Activated CD4-positive, alpha-beta memory T cell treated with anti-CD3 and anti-CD28 coated beads, Interleukin-2, amount 10 ng/mL, durations not matched to agents 7 days and 5 days (primary cell): ENCODE measurements around the gene TMEM253. TPM values are rescaled to one million over a fixed set of nuclear protein-coding genes. Genes with fewer than 3 reads are reported as not detected.
A peak's percentile ranks its signal among the peaks of the same experiment; 100 is the strongest.

ENCODE experiments used
- CTCF ChIA-PET: fragments of 350-600 bp; sonication (Branson Sonifier 250); formaldehyde crosslinking; loops from one replicate; lab custom pipeline; 2021; ENCODE audit warnings: antibody characterized with exemption, inconsistent platforms; lab: Charles Lee
- POLR2A ChIA-PET: fragments of 350-600 bp; sonication (Branson Sonifier 250); formaldehyde crosslinking; loops from one replicate; lab custom pipeline; 2021; ENCODE audit warnings: antibody characterized with exemption; lab: Charles Lee
- DNase-seq: peaks from one replicate; pipeline ENCODE4 v3.0.0-alpha.2; 2020
- H3K27ac Mint-ChIP-seq: one replicate; pipeline ENCODE4 v1.8.0; 2021; ENCODE audit warnings: mild to moderate bottlenecking, mixed read lengths
- H3K27me3 Mint-ChIP-seq: one replicate; pipeline ENCODE4 v1.8.0; 2021; ENCODE audit warnings: mixed read lengths
- H3K36me3 Mint-ChIP-seq: one replicate; pipeline ENCODE4 v1.8.0; 2021; ENCODE audit warnings: low read depth, mixed read lengths
- H3K4me1 Mint-ChIP-seq: one replicate; pipeline ENCODE4 v1.8.0; 2021; ENCODE audit warnings: mixed read lengths
- H3K4me3 Mint-ChIP-seq: one replicate; pipeline ENCODE4 v1.8.0; 2021; ENCODE audit warnings: mild to moderate bottlenecking, mixed read lengths
- H3K9me3 Mint-ChIP-seq: one replicate; pipeline ENCODE4 v1.8.0; 2021; ENCODE audit warnings: mixed read lengths
- total RNA-seq, 2 experiments: library from RNA; stranded (reverse); gene quantifications; one replicate each; pipeline ENCODE4 v1.2.3, GENCODE V29; 2021

TMEM253 gene
- total RNA-seq, 2 experiments from 2014 or later, result not detected

- Mint-ChIP-seq H3K4me1 (peaks cover 25% of the 10 kb centered on the region), H3K27me3 (peaks cover 22% of the 10 kb centered on the region), H3K4me3 (no peak overlapping the region), H3K9me3 (no peaks in the 10 kb centered on the region), H3K27ac (no peak overlapping the region), H3K36me3 (no peaks in the 10 kb centered on the region)
- ChIA-PET POLR2A (interaction anchor here (0.9 to 2.5 kb wide), 2 partner anchors 8 to 25 kb away, joined by 4 to 15 read pairs; no protein-coding TSS in a partner anchor), CTCF (interaction anchor here (1.0 to 7.8 kb wide), 5 partner anchors 8 to 81 kb away, joined by 3 to 159 read pairs (median 5); partner anchors contain the start of gene TMEM253)
- no peak for DNase-seq
These were observed 5.2 kb upstream of the TMEM253 start for GRCh38 chr14:21095430-21096205.

DNA sequence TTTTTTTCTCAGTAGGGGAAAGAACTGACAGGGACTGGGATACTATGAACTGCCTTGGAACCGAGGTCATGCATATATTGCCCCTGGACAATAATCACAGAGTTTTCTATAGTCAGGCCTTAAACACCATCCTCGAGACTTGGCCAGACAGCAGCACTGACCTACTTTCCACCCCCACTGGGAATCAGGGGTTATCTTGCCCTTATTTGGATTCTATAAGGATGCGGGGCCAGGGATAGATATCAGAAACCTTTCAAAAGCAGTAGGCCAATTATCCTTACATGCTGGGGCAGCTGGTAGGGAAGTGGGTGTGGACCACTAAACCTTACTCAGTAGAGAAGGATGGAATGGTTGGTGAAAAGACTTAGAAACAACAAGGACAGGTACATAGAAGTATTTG lies 4.4 kb upstream of the TMEM253 start:
- DNase-seq, result no peak
- POLR2A ChIA-PET, result interaction anchor here (2.5 kb wide), 1 partner anchor 7 kb away, joined by 15 read pairs; no protein-coding TSS in a partner anchor
- Mint-ChIP-seq H3K9me3 (no peaks in the 10 kb centered on the region), H3K27ac (no peak overlapping the region), H3K27me3 (peaks cover 22% of the 10 kb centered on the region), H3K36me3 (no peaks in the 10 kb centered on the region), H3K4me1 (peaks cover 28% of the 10 kb centered on the region), H3K4me3 (no peak overlapping the region)
- CTCF ChIA-PET, result interaction anchor here (1.0 to 7.8 kb wide), 5 partner anchors 8 to 81 kb away, joined by 3 to 159 read pairs (median 5); partner anchors contain the start of gene TMEM253

- Mint-ChIP-seq H3K27ac (no peak overlapping the region), H3K9me3 (no peaks in the 10 kb centered on the region), H3K4me3 (peak overlapping the region; percentile 62), H3K4me1 (peaks cover 34% of the 10 kb centered on the region), H3K27me3 (peaks cover 22% of the 10 kb centered on the region), H3K36me3 (no peaks in the 10 kb centered on the region)
- DNase-seq, result no peak
- ChIA-PET POLR2A (no interaction called here), CTCF (interaction anchor here (5.9 to 7.8 kb wide), 2 partner anchors 7 to 82 kb away, joined by 79 to 159 read pairs; partner anchors contain the start of gene TMEM253)
These were observed 3.8 kb upstream of the TMEM253 start for GRCh38 chr14:21096978-21097635.

- DNase-seq, result no peak
These were observed 3.2 kb upstream of the TMEM253 start for GRCh38 chr14:21097636-21098075.

GRCh38 chr14:21098076-21098891 lies 2.6 kb upstream of the TMEM253 start, which contains the start of gene ZNF219:
TSS of gene ZNF219 (minus strand) at chr14:21098655. CDS start at chr14:21093591, 5,064 bp downstream.
- POLR2A ChIA-PET, result no interaction called here
- Mint-ChIP-seq H3K27me3 (peaks cover 22% of the 10 kb centered on the region), H3K9me3 (no peaks in the 10 kb centered on the region), H3K4me1 (peaks cover 40% of the 10 kb centered on the region), H3K27ac (no peak within 1 kb of the TSS), H3K4me3 (peak within 1 kb of the TSS; percentile 78), H3K36me3 (no peaks in the 10 kb centered on the region)
- no peak for DNase-seq
- CTCF ChIA-PET, result interaction anchor here (7.8 kb wide), 1 partner anchor 83 kb away, joined by 79 read pairs; no protein-coding TSS in a partner anchor

More at GRCh38 chr14:21097636-21098075, 3.2 kb upstream of the TMEM253 start:
- ChIA-PET POLR2A (no interaction called here), CTCF (interaction anchor here (7.8 kb wide), 1 partner anchor 83 kb away, joined by 79 read pairs; no protein-coding TSS in a partner anchor)
- no peaks in the 10 kb centered on the region for H3K36me3 Mint-ChIP-seq
- H3K4me1 Mint-ChIP-seq, result peaks cover 36% of the 10 kb centered on the region
- peak overlapping the region; percentile 62 for H3K4me3 Mint-ChIP-seq
- peaks cover 22% of the 10 kb centered on the region for H3K27me3 Mint-ChIP-seq
- no peaks in the 10 kb centered on the region for H3K9me3 Mint-ChIP-seq
- no peak overlapping the region for H3K27ac Mint-ChIP-seq

- H3K4me3 Mint-ChIP-seq, result peak overlapping the region; percentile 78
- peaks cover 22% of the 10 kb centered on the region for H3K27me3 Mint-ChIP-seq
- no peak for DNase-seq
- ChIA-PET CTCF (interaction anchor here (7.8 kb wide), 1 partner anchor 84 kb away, joined by 79 read pairs; no protein-coding TSS in a partner anchor), POLR2A (no interaction called here)
- H3K27ac Mint-ChIP-seq, result no peak overlapping the region
- H3K9me3 Mint-ChIP-seq, result no peaks in the 10 kb centered on the region
- H3K4me1 Mint-ChIP-seq, result peaks cover 42% of the 10 kb centered on the region
- H3K36me3 Mint-ChIP-seq, result no peaks in the 10 kb centered on the region
These were observed 1.8 kb upstream of the TMEM253 start for GRCh38 chr14:21098892-21099595.

DNA sequence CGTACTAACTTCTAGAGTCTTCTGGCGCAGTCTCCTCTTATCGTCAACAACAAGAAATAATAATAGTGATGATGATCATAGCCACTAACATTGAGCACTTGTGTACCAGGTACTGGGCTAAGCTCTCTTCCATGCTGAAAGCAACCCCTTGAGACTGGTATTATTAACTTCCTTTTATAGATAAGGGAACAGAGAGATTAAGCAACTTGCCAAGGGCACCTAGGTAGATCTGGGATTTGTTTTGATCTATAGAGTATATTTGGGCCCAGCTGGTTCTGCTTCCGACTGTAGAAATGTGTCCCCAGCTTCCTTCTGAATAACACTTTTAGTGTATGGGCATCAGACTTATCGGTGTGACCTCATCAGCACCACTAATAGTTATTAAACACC lies 1.3 kb upstream of the TMEM253 start:
- Mint-ChIP-seq H3K9me3 (no peaks in the 10 kb centered on the region), H3K4me3 (peak overlapping the region; percentile 18), H3K4me1 (peaks cover 44% of the 10 kb centered on the region), H3K27ac (no peak overlapping the region), H3K27me3 (peaks cover 22% of the 10 kb centered on the region), H3K36me3 (no peaks in the 10 kb centered on the region)
- DNase-seq, result no peak
- ChIA-PET POLR2A (no interaction called here), CTCF (interaction anchor here (0.9 kb wide), 1 partner anchor 10 kb away, joined by 3 read pairs; no protein-coding TSS in a partner anchor)

- Mint-ChIP-seq H3K4me1 (peaks cover 54% of the 10 kb centered on the region), H3K27ac (peak overlapping the region; percentile 76), H3K36me3 (no peaks in the 10 kb centered on the region), H3K9me3 (no peaks in the 10 kb centered on the region), H3K27me3 (peaks cover 20% of the 10 kb centered on the region), H3K4me3 (peak overlapping the region; percentile 88)
- CTCF ChIA-PET, result interaction anchor here (0.6 to 10.3 kb wide), 7 partner anchors 8 to 354 kb away, joined by 3 to 159 read pairs (median 23); partner anchors contain the start of gene CHD8
- DNase-seq, result no peak
- POLR2A ChIA-PET, result interaction anchor here (1.3 to 4.4 kb wide), 5 partner anchors 10 to 36 kb away, joined by 3 to 31 read pairs (median 16); partner anchors contain the start of gene ARHGEF40
These were observed 1.0 kb downstream of the TMEM253 start for GRCh38 chr14:21101802-21102413.

GRCh38 chr14:21102521-21103410 lies 1.9 kb downstream of the TMEM253 start:
- Mint-ChIP-seq H3K27ac (peak overlapping the region; percentile 78), H3K27me3 (peaks cover 14% of the 10 kb centered on the region), H3K36me3 (no peaks in the 10 kb centered on the region), H3K4me1 (peaks cover 53% of the 10 kb centered on the region), H3K4me3 (peak overlapping the region; percentile 88), H3K9me3 (no peaks in the 10 kb centered on the region)
- POLR2A ChIA-PET, result interaction anchor here (0.7 to 4.4 kb wide), 15 partner anchors 8 to 421 kb away, joined by 3 to 31 read pairs (median 5); partner anchors contain the start of genes ARHGEF40 and METTL3
- DNase-seq, result no peak
- CTCF ChIA-PET, result interaction anchor here (0.8 to 10.3 kb wide), 13 partner anchors 9 to 162 kb away, joined by 3 to 159 read pairs (median 13); partner anchors contain the start of genes ARHGEF40 and NDRG2

GRCh38 chr14:21103411-21103709 lies 2.5 kb downstream of the TMEM253 start:
- no peak for DNase-seq
- Mint-ChIP-seq H3K27me3 (peaks cover 14% of the 10 kb centered on the region), H3K9me3 (no peaks in the 10 kb centered on the region), H3K4me1 (peaks cover 53% of the 10 kb centered on the region), H3K36me3 (no peaks in the 10 kb centered on the region), H3K27ac (peak overlapping the region; percentile 78), H3K4me3 (peak overlapping the region; percentile 88)
- ChIA-PET CTCF (interaction anchor here (0.8 to 10.3 kb wide), 14 partner anchors 9 to 161 kb away, joined by 3 to 159 read pairs (median 8); partner anchors contain the start of genes ARHGEF40 and NDRG2), POLR2A (interaction anchor here (0.7 to 4.4 kb wide), 17 partner anchors 8 to 760 kb away, joined by 3 to 31 read pairs (median 5); partner anchors contain the start of genes ARHGEF40, METTL3 and PARP2)
